ENCODE results near the gene CFAP57. TPM values are rescaled to one million over a fixed set of nuclear protein-coding genes. Genes with fewer than 3 reads are reported as not detected.

CFAP57 gene
- total and polyA plus RNA-seq, 12 donors = 0.09 to 0.35 (median 0.16) TPM; not detected in 5

GRCh38 chr1:43280692-43281091 is 108.6 kb downstream of the CFAP57 start:
- intact Hi-C loops (cut with DNase I) = no loop called here
- no peak for ATAC-seq
- H3K27me3 ChIP-seq = no peaks in the 10 kb centered on the region
- no peak overlapping the region for H3K27ac ChIP-seq
- H3K4me1 ChIP-seq = no peaks in the 10 kb centered on the region
- DNase-seq = no peak
- H3K9me3 ChIP-seq = no peaks in the 10 kb centered on the region
- H3K36me3 ChIP-seq = no peaks in the 10 kb centered on the region
- no peak for TF ChIP-seq CTCF (IDR thresholded peaks at IDR 0.05)
- no peak overlapping the region for H3K4me3 ChIP-seq
- 38 to 43% methylated on average over 2 of the region's 2 CpGs for WGBS, 2 donors

- Histone ChIP-seq H3K9me3 (no peaks in the 10 kb centered on the region), H3K4me3 (no peak overlapping the region), H3K27ac (no peak overlapping the region), H3K27me3 (no peaks in the 10 kb centered on the region), H3K4me1 (no peaks in the 10 kb centered on the region), H3K36me3 (no peaks in the 10 kb centered on the region)
- TF ChIP-seq CTCF (IDR thresholded peaks at IDR 0.05) = no peak
- WGBS, 2 donors = 88 to 94% methylated on average over 15 of the region's 15 CpGs
- intact Hi-C loops (cut with DNase I) = no loop called here
- DNase-seq = no peak
- ATAC-seq = peak in 1 of 8 donors; percentile 21
Observed at GRCh38 chr1:43282220-43283195, 110.4 kb downstream of the CFAP57 start.

GRCh38 chr1:43284065-43284464 is 111.9 kb downstream of the CFAP57 start:
- Histone ChIP-seq H3K4me1 (peaks cover 0 to 5% (median 0%) of the 10 kb centered on the region in 9 donors), H3K9me3 (no peaks in the 10 kb centered on the region), H3K27ac (no peak overlapping the region), H3K36me3 (no peaks in the 10 kb centered on the region), H3K27me3 (no peaks in the 10 kb centered on the region), H3K4me3 (no peak overlapping the region)
- WGBS, 2 donors = 88 to 92% methylated on average over 3 of the region's 3 CpGs
- no peak for DNase-seq
- intact Hi-C loops (cut with DNase I) = no loop called here
- TF ChIP-seq CTCF (IDR thresholded peaks at IDR 0.05) = no peak
- ATAC-seq = no peak

- TF ChIP-seq CTCF (IDR thresholded peaks at IDR 0.05) = no peak
- H3K4me1 ChIP-seq = peaks cover 0 to 10% (median 0%) of the 10 kb centered on the region in 9 donors
- H3K36me3 ChIP-seq = no peaks in the 10 kb centered on the region
- ATAC-seq (peak in 1 of 8 donors; percentile 10), DNase-seq (no peak)
- no peaks in the 10 kb centered on the region for H3K27me3 ChIP-seq
- no peak overlapping the region for H3K4me3 ChIP-seq
- WGBS, 2 donors = 87 to 91% methylated on average over 12 of the region's 12 CpGs
- H3K9me3 ChIP-seq = no peaks in the 10 kb centered on the region
- H3K27ac ChIP-seq = no peak overlapping the region
- intact Hi-C loops (cut with DNase I) = no loop called here
Observed at GRCh38 chr1:43284546-43285110, 112.5 kb downstream of the CFAP57 start.
